Measurements from ENCODE around the gene AKT1S1.

Gene AKT1S1

DNA sequence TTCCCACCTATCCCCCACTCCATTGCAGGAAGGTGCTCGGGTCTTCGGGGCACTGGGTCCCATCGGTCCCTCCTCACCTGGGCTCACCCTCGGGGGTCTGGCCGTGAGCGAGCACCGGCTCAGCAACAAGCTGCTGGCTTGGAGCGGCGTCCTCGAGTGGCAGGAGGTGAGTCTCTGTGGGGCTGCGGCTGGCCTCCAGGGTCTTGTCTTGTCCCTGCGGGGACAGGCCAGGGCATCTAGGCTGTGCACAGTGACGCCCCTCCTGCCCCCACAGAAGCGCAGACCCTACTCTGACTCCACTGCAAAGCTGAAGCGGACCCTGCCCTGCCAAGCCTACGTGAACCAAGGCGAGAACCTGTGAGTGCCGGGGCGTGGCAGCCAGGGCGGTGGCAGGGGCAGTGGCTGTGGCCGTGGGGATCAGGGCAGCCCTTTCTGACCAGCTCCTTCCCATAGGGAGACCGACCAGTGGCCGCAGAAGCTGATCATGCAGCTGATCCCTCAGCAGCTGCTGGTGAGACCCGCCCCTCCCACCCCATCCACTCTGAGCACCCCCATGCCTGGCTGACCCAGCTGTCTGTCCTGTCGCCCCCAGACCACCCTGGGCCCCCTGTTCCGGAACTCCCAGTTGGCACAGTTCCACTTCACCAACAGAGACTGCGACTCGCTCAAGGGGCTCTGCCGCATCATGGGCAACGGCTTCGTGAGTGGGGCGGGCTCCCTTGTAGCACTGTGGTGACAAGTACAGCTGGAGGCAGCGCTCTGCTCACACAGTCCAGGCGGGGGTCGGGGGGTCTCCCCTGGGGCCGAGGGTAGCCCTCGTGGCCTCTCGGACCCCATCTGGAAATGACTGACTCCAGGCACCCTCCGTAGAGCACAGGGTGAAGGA is 22.5 kb downstream of the AKT1S1 start:
- TF ChIP-seq TAF1 (IDR thresholded peaks at IDR 0.05; ENCODE audit: borderline replicate concordance, insufficient read depth, low read length) (no peak), REST (IDR thresholded peaks at IDR 0.05; ENCODE audit: insufficient read depth in 1 of 2, low read depth in 2 of 2, low read length in 2 of 2) (no peak), POLR2AphosphoS5 (IDR thresholded peaks at IDR 0.05; ENCODE audit: low read depth, low read length) (no peak), FOXP2 (optimal IDR thresholded peaks at IDR 0.05; ENCODE audit: borderline replicate concordance, extremely low read depth, extremely low read length, insufficient read depth) (no peak), SIN3A (IDR thresholded peaks at IDR 0.05; ENCODE audit: borderline replicate concordance, insufficient read depth, low read length) (no peak)

DNA sequence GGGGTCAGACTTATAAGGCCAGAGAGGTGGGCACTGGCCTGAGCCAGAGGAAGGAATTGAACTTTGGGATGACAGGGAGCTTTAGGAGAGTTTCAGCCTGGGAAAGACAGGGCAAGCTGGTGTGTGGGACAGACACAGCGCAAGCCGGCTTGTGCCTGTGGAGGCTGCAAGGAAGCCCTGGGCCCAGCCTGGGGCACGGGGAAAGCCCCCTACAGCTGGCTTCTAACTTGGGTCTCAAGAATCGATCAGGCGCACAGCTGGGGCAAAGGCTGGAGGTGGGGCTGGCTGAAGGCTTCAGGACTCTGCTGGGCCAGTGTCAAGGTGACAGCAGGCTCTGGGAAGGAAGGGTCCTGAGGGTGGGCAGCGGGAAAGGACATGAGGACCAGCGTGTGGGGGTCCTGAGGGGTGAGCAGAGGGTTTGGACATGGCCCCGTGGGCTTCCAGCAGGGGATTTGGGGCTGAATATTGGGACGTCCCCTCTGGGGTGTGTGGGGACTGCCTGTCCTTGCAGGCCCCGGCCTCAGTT is 23.2 kb downstream of the AKT1S1 start:
- no peak for TF ChIP-seq REST (IDR thresholded peaks at IDR 0.05; ENCODE audit: insufficient read depth in 1 of 2, low read depth in 2 of 2, low read length in 2 of 2)
- no peak for TF ChIP-seq FOXP2 (optimal IDR thresholded peaks at IDR 0.05; ENCODE audit: borderline replicate concordance, extremely low read depth, extremely low read length, insufficient read depth)
- TF ChIP-seq SIN3A (IDR thresholded peaks at IDR 0.05; ENCODE audit: borderline replicate concordance, insufficient read depth, low read length) = no peak
- no peak for TF ChIP-seq TAF1 (IDR thresholded peaks at IDR 0.05; ENCODE audit: borderline replicate concordance, insufficient read depth, low read length)
- TF ChIP-seq POLR2AphosphoS5 (IDR thresholded peaks at IDR 0.05; ENCODE audit: low read depth, low read length) = no peak

- TF ChIP-seq SIN3A (IDR thresholded peaks at IDR 0.05; ENCODE audit: borderline replicate concordance, insufficient read depth, low read length) = no peak
- TF ChIP-seq FOXP2 (optimal IDR thresholded peaks at IDR 0.05; ENCODE audit: borderline replicate concordance, extremely low read depth, extremely low read length, insufficient read depth) = no peak
- no peak for TF ChIP-seq POLR2AphosphoS5 (IDR thresholded peaks at IDR 0.05; ENCODE audit: low read depth, low read length)
- no peak for TF ChIP-seq REST (IDR thresholded peaks at IDR 0.05; ENCODE audit: insufficient read depth in 1 of 2, low read depth in 2 of 2, low read length in 2 of 2)
- no peak for TF ChIP-seq TAF1 (IDR thresholded peaks at IDR 0.05; ENCODE audit: borderline replicate concordance, insufficient read depth, low read length)
These were observed 24.5 kb downstream of the AKT1S1 start for GRCh38 chr19:49852631-49853126.

- TF ChIP-seq TAF1 (IDR thresholded peaks at IDR 0.05; ENCODE audit: borderline replicate concordance, insufficient read depth, low read length) (no peak), POLR2AphosphoS5 (IDR thresholded peaks at IDR 0.05; ENCODE audit: low read depth, low read length) (no peak), FOXP2 (optimal IDR thresholded peaks at IDR 0.05; ENCODE audit: borderline replicate concordance, extremely low read depth, extremely low read length, insufficient read depth) (no peak), SIN3A (IDR thresholded peaks at IDR 0.05; ENCODE audit: borderline replicate concordance, insufficient read depth, low read length) (no peak), REST (IDR thresholded peaks at IDR 0.05; ENCODE audit: insufficient read depth in 1 of 2, low read depth in 2 of 2, low read length in 2 of 2) (no peak)
These were observed 25.5 kb downstream of the AKT1S1 start for GRCh38 chr19:49851456-49852259.

All from PFSK-1 (cell line).